HK-2 (cell line): ENCODE measurements around the gene RBM39.
"Not testable (repeated sequence)": the region's sequence is repeated elsewhere in the genome, so short reads cannot be mapped to it uniquely, and the experiment has no call there.

Experiments used
- DNase-seq: peaks from one replicate; pipeline ENCODE4 v3.0.0-alpha.2; 2018; ENCODE audit not compliant: unreplicated experiment

Gene RBM39

DNA sequence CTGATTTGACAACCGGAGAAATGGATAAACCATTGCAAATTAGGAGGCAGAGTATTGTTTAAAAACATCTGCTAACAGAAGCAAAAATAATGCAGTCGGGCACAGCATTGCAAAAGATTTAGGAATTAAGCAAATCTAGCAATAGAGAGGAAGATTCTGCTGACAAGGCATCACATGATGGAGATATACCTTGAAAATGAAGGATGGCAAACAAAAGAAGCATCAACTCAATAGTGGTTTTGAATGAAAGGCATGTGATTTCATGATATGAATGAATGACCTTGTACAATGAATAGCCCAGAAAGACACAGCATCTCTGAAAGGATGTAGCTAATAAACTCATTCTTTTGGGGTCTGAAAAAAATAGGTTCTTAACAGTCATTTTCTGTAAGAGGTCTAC is 8.6 kb upstream of the RBM39 start:
- no peak for DNase-seq

DNA sequence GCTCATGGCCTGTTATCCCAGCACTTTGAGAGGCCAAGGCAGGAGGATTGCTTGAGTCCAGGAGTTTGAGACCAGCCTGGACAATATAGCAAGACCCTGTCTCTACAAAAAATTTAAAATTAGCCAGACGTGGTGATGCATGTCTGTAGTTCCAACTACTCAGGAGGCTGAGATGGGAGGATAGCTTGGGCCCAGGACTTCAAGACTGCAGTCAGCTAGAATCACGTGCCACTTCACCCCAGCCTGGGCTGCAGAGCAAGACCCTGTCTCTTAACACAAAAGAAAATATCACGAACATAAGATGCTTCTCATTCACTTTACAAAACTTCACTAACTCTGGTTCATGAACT is 2.4 kb upstream of the RBM39 start:
- not testable (repeated sequence) for DNase-seq

DNA sequence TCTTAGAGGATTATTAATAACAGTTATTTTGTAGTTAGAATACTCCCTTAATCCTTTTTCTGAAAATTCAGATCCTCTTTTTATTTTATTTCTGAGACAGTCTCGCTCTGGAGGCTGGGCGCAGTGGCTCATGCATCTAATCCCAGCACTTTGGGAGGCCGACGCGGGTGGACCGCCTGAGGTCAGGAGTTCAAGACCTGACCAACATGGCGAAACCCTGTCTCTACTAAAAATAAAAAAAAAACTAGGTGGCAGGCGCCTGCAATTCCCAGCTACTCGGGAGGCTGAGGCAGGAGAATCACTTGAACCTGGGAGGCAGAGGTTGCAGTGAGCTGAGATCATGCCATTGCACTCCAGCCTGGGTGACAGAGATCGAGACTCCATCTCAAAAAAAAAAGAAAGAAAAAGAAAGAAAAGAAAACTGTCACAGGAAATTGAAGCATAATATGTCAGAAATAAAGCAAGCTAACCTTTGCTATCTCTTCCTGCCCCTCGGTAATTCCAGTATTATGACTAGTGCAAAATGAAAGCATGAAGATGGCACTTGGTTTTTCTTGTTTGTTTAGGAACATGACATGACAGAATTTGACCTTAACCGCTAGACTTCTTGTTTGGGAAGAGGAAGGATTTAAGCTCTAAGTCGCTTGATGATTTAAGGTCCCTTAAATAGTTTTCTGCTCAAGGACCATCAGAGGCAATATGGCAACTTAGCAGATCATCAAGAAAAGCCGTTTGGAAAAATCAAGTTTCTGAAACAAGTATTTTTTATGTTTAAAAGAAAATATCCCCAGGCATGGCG is 1.8 kb upstream of the RBM39 start:
- no peak for DNase-seq

DNA sequence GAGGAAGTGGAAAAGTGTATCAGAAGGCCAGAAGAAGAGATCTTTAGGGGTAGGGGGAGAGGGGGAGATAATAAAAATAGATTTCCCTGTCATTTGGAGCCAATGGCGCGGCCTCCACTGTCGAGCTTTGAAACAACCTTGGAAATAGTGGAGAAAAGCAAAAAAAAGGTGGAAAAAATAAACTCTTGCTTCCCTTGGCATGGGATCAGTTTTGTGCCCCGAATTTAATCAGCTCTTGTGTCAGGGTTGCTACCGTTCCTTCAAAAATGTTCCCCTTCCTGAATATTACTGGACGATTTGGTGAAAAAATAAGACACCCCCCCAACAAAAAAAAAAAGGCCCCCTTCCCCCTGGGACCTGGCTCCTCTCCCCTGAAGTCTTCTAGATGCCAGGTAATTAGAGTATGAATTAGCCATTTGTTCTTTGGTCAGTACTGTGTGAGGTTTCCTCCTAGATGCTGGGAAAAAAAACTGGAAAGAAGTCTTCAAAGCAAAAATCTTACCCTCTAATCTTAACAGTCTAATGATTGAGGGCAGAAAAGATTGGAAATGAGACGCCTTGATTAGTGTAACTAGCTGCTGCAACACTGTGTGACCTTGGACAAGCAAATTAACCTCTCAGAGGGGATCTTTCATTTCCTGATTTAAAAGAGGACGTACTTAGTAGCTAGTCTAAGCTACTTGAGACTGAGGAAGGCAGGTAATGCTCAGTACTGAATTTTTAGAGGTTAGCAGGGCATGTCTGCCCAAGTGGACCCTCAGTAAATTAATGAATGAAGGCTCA is 872 bp upstream of the RBM39 start:
- no peak for DNase-seq

DNA sequence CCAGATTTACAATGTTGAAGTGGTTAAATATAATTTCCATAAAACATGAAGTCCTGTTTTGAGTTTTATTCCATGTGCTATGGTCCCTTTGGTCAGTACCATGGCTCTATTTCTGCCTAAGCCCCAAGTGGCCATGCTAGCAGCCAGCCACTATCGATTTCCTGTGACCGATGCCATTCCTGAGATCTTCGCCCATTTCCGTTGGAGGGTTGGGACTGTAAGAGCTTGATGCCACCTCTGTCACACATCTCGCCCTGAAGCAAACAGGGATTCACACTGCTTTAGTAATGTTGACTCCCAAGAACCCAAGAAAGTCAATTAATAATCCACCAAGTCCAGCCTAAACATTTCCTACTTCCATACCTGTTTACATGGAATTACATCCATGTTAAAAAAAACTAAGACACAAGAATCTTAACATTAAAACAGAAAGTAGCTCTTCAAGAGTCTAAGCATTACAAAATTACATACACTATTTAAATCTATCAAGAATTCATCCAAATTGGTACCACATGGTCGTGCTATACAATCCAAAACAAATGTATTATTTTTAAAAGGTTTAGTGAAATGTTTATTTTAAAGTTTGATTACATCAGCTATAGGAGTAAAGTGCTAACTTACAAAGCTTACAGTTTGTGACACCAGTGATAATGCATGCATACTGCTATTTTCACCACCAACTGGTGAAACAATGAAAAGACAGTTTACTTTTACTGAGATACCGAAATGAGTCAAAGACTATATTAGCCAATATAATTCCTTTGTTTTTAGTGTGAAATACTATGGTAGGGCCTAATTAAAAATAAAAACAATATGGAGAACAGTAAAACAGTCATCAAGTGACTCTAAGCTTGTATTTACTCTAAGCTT is 2.5 kb downstream of the RBM39 start:
- DNase-seq: no peak

DNA sequence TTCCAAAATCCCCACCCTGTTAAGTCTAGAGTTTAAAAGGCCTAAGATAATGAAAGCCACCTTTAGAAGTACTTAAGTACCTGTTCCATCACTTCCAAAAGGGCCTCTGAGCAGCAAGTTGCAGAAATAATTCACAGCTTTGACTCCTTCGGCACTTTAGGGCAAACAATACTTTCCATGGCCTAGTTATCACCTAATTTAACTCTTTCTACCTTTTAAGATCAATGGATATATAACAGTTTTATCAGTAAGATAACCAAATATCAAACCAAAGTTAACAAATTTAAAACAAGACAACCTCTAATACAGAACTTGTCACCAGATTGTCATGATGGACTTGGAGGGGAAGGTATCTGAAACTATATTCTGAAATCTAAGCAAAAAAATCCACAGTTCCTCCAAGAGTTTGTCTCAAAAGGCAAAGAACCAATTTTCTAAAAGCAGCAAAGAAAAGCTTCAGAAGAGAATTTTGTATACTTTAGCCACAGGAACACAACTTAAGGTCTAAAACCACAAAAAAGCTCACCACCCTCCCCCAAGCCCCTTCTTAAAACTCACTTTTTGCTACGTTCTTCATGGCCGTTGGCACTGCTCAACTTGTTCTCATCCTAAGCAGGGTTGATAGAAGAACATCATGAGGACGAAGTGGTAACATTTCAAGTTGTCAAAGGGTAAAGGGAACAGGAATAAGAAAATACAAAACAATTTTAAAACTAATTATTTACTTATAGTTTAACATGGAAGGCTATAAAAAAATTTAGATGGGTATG is 3.5 kb downstream of the RBM39 start:
- no peak for DNase-seq

DNA sequence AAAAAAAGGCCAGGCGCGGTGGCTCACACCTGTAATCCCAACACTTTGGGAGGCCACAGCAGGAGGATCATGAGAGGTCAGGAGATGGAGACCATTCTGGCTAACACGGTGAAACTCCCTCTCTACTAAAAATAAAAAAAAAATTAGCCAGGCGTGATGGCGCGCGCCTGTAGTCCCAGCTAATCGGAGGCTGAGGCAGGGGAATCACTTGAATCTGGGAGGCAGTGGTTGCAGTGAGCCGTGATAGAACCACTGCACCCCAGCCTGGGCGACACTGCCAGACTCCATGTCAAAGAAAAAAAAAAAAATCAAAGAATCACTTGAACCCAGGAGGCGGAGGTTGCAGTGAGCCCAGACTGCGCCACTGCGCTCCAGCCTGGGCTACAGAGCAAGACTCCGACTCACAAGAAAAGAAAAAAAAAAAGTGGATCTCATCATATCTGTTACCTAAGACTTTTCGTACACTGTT is 4.2 kb downstream of the RBM39 start:
- no peak for DNase-seq

DNA sequence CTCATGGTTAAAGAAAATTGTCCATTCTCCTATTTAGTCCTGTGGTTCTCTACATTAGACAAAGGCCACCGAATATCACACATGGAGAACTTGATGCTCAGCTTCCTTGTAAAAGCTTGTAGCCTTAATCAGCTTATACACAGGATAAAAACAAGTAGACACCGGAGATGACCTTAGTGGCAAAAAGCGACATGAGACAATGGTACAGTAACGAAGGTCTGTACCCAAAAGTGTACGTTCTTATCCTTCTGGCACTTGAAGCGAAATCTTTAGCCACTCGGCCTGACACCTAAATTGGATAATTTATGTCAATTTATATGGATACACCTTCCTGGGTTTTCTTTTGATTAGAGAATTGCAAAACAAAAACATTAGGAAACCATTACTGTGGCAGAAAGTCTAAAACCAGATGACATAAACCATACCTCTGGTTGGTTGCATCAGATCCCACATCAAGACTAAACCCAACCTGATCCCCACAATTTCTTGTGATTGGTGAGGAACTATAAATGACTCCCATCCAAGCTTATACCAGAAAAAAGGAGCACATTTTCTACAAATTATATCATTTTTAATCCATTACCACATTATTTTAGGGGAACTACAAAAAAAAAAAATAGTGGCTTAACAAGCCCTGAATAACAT is 6.1 kb downstream of the RBM39 start:
- DNase-seq: no peak

DNA sequence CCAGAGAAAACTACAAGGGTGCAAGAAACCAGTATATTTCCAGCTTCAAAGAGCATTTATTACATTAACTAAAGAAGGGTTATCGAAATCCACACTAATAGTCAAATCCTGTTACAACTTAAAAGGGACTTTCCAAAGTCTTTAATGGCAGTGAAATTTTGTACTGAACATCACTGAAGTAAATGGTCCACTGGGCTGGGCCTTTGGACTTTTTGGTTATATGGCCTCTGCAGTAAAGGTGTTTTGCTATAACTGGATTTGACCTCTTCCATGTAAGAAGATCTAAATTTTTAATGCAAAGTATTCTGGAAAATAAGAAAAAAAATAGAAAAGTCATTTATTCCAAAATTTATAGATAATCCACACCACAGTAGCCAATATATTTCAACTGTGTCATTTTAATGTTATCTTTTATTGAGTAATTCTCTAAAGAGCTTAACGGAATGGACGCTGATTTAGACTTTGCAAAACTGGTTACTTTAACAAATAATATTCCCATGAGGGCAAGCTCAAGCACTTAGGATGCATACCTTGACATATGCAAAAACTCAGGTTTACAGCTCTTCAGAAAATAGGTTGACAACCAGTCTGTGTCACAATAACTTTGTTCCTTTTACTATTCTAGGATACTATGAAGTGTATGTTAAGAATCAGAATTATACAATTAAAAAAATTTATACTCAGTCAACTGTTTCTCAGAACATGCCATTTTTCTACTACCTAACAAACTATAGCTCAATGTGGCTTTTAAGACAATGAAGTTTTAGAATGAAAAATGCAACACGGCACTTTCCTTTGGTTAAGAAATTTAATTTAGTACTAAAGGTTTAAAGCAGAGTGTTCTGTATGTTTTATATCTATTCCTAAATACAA is 7.0 kb downstream of the RBM39 start:
- no peak for DNase-seq

DNA sequence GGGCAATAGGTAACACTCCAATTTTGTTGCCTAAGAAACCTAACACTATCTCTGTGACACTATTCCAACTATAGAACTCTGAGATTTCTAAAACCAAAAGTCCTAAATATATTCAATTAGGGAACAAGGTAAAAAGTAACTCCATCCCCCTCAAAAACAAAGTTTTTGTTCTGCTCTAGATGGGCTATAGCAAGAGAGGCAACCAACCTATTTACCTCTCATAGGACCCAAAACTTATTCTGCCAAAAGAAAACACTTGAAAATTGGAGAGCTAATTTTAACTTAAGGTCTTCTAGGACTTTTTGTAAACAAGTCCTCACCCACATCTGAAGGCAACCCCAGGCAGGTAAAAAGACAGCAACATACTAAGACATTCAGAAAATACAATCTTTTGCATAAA is 7.7 kb downstream of the RBM39 start:
- no peak for DNase-seq

DNA sequence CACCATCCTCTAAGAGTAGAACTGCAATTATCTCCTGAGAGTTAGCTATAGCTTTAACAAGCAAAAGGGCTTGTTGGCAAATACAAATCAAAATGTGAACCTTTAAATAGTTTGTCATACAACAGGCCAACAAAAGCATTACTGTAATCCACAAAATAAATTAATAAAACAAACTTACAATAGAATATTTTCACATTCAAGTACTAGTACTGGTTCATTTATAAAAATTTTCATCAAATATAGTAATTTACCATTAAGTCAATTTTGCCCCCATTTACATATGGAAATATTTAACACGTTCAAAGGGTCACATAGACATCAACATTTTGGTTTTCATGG is 9.4 kb downstream of the RBM39 start:
- no peak for DNase-seq

DNA sequence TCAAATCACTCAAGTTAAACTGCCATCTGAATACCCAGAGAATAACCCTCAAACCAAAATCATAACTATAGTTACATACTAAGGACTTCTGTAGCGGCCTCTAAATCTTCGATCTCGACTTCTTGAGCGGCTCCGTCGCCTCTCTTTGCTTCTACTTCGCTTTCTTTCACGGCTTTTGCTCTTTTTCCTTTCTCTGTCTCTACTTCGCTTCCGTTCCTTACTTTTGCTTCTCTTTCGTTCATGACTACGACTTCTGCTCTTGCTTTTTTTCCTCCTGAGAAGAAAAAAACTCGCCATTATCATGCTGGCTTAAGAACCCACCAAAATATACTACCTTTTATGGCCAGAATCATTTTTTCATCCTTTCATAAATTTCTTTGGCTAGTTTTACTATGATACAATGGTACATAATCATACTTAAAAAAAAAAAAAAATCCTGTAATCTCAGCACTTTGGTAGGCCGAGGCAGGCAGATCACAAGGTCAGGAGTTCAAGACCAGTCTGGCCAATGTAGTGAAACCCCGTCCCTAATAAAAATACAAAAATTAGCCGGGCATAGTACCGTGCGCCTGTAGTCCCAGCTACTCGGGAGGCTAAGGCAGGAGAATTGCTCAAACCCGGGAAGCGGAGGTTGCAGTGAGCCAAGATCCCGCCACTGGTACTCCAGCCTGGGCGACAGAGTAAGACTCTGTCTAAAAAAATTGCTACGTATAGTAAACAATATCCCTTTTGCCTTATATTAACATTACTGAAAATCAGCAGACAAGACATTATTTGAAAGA is 10.0 kb downstream of the RBM39 start:
- no peak for DNase-seq

DNA sequence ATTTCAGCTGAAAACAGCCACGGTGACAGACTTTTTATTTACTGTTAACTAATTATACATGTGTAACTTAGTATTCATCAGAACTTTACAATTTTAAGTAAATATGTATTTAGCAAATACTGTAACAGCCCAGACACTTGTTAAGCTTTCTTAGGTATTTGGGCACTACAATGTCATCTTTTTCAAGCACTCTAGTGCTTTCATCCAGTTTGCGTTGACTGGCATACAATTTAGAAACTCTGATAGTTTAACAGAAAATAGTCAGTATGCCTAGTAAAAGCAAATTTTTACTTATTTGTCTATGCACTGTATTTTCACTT is 10.6 kb downstream of the RBM39 start:
- DNase-seq: no peak

DNA sequence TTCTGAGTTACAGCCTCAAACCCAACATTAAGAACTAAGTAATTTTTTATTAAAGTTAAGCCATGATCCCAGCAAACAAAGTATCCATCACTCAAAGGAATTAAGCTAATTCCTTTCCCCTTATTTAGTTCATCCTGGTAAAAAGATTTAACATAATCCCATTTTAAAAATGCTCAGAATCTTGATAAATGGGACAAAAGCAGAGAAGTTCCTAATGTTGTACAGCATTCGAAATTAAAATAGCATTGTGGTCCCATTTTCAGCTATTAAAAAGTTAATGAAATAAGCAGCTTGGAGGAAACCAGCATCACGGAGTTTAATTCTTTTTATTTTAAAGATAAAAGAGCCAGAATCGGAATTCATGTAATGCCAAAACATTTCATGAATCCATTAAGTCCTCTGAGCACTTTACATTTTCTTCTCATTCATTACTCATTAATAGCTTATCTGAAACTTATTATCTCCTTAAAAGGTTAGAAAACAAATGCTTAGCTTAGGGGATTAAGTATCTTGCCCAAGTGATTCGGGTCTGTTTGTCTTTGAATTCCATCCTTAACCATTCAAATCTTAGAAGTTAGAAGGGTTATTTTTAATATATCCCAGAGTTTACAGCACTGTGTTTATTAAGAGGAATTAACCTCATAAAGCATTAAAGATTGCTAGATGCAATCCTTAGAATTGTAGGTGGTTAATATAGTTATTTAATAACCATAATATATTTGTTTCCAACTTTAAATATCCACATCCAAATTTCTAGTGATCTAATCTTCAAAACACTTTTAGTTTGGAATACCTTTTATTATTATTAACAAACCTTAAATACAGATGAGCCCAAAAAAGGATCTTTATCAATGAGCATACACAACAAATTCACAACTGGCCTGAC is 11.2 kb downstream of the RBM39 start:
- no peak for DNase-seq

DNA sequence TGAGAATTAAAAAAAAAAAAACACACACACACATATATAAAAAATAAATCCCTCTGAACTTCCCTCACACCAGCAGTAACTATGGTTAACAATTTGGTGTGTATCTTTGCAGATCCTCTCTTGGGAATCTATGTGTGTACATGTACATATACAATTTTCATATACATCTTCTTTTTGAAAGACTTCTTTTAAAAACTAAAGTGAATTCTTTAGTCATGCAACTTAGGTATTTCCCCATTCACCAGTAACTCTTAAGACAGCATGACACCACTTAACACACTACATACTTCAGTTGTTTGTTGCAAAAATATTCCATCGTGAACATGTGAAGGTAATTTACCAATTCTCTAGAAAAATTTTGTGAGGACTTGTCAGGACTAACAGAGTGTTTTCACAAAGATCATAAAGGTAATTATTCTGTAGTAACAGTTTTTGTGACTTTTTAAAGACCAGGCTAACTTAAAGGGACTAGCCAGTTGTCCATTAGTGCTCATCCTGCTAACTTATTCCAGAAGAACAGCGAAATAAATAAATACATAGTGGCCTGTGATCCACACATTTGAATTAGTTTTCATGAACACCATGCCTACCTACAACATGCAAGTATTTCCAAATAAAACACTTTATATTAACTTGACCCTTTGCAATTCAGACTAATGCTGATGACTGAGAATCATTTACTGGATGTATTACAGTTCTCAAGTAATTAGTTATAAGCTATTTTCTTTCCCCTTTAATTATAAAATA is 12.1 kb downstream of the RBM39 start:
- no peak for DNase-seq

DNA sequence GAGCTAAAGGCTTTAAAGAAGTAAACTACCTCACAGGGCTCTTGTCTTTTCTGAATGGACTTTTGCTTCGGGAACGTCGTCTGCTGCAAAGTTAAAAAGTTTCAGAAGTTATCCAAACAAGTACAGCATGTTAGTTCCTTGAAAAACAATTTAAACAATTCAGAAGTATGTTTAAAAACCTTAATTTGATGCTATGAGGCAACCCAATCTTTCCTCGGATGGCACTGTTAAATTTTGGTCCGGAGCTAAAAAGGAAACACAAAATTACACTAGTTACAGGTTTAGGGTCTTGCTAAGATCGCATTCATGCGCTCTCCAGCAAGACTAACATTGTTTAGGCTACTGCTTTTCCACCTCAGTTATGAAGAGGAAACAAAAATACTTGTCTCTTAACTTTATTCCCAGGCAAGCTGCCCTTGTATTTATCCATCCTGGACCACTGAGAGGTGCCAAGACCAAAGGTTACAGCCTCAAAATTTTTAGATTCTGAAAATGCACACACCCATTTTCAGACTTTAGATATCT is 12.7 kb downstream of the RBM39 start:
- no peak for DNase-seq

DNA sequence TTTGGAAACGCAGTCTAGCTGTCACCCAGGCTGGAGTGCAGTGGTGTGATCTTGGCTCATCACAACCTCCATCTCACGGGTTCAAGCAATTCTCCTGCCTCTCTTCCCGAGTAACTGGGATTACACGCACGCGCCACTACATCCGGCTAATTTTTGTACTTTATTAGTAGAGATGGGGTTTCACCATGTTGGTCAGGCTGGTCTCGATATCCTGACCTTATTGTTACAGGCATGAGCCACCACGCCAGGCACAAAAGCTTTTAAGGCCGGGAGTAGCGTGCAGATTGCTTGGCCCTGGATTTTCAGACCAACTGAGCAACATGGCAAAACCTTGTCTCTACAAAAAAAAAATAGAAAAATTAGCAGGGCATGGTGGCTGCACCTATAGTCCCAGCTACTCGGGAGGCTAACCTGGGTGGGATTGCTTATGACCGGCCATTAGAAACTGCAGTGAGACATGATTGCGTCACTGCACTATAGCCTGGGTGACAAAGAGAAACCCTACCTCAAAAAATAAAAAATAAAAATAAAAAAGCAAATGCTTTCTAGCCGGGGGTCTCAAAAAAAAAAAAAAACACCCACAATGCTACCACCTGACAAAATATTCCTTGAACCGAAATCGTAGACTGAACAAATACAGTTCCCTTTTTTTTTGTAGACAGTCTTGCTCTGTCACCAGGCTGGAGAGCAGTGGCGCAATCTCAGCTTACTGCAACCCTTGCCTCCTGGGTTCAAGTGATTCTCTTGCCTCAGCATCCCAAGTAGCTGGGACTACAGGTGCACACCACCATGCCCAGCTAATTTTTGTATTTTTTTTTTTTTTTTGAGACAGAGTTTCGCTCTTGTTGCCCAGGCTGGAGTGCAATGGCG is 15.0 kb downstream of the RBM39 start:
- DNase-seq: no peak
